NT2/D1 (cell line): Measurements from ENCODE around the gene RTP2.

ENCODE experiments used
- DNase-seq: peaks from one replicate; pipeline ENCODE4 v3.0.0-alpha.2; 2011; ENCODE audit warnings: low read depth, low spot score
- H3K27me3 ChIP-seq: 2 replicates; pipeline ENCODE4 v1.6.0; 2011; ENCODE audit warnings: mild to moderate bottlenecking; ENCODE audit not compliant: insufficient read length, insufficient read depth
- H3K36me3 ChIP-seq: 2 replicates; pipeline ENCODE4 v1.6.1; 2011; ENCODE audit warnings: mild to moderate bottlenecking, low read length, mixed read lengths; ENCODE audit not compliant: insufficient read depth, insufficient read length
- H3K4me1 ChIP-seq: 2 replicates; pipeline ENCODE4 v1.5.1; 2011; ENCODE audit not compliant: insufficient read depth, insufficient read length
- H3K4me3 ChIP-seq: 2 replicates; pipeline ENCODE4 v1.5.1; 2011; ENCODE audit warnings: low read depth; ENCODE audit not compliant: insufficient read length
- H3K9ac ChIP-seq: 2 replicates; pipeline ENCODE4 v1.6.0; 2011; ENCODE audit warnings: low read depth; ENCODE audit not compliant: insufficient read length
- H3K9me3 ChIP-seq: 2 replicates; pipeline ENCODE4 v1.5.1; 2011; ENCODE audit warnings: mild to moderate bottlenecking, low read length; ENCODE audit not compliant: insufficient read depth
- SUZ12 ChIP-seq: IDR thresholded peaks from 2 replicates; pipeline ENCODE4 v1.6.1; 2011; ENCODE audit not compliant: insufficient read length, insufficient read depth; ENCODE audit errors: extremely low read depth
- YY1 ChIP-seq: IDR thresholded peaks from 2 replicates; pipeline ENCODE4 v1.6.1; 2011; ENCODE audit not compliant: insufficient read length, insufficient read depth
- ZNF274 ChIP-seq: IDR thresholded peaks from 2 replicates; pipeline ENCODE4 v1.6.1; 2011; ENCODE audit warnings: mild to moderate bottlenecking, low read depth, low read length

Gene RTP2

DNA sequence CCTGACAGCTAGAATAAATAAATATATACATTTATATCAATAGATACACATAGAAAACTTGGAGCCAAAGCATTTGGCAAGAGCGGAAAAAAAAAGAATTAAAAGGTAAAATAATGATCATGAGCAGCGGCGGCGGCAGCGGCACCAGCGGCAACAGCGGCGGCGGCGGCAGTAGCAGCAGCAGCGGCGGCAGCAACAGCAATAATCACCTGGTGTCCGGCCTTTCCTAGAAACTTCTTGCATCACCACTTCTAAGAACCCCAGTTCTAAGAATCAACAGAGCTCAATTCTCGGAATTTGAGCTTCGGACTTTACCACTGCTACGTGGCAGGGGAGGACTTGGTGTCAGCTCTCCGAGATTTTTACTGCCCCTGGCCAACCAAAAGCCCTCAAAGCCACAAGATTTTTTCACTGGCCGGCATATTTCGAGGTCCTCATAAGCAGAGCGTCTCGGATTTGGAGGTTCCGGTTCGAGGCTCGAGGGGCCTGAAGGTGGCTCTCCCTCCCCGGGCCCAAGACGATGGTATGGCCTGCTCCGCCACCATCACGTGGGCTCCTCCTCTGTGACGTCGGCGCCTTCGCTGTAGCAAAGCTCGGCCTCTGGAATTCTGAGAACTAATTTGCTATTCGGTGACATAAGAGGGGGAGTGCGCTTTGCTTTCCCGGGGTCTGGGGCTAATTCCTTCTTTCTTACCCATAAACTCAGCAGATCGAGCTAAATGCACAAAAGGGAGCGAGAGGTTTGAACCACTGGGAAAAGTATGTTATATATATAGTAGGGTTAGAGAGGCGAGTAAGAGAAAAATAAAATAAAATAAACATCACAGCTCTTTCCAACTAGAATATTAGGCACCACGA lies 43.1 kb upstream of the RTP2 start, which contains the start of gene BCL6:
Gene BCL6, minus strand, starts transcription at position 268 of the 858 bp plus-strand sequence. CDS start 11,775 bp downstream, outside the sequence.
- H3K9me3 ChIP-seq = no peaks in the 10 kb centered on the region
- peaks cover 41% of the 10 kb centered on the region for H3K27me3 ChIP-seq
- H3K36me3 ChIP-seq = no peaks in the 10 kb centered on the region
- peak; percentile 93 for DNase-seq
- H3K4me3 ChIP-seq = peak within 1 kb of the TSS; percentile 74
- no peaks in the 10 kb centered on the region for H3K4me1 ChIP-seq
- peak within 1 kb of the TSS; percentile 88 for H3K9ac ChIP-seq
- TF ChIP-seq ZNF274 = no peak
- no peak for TF ChIP-seq SUZ12
- no peak for TF ChIP-seq YY1

- Histone ChIP-seq H3K4me3 (peak overlapping the region; percentile 74), H3K9me3 (no peaks in the 10 kb centered on the region), H3K4me1 (no peaks in the 10 kb centered on the region), H3K36me3 (no peaks in the 10 kb centered on the region), H3K9ac (peak overlapping the region; percentile 88), H3K27me3 (peaks cover 44% of the 10 kb centered on the region)
- TF ChIP-seq ZNF274 (no peak), SUZ12 (no peak), YY1 (no peak)
- DNase-seq = no peak
Observed at GRCh38 chr3:187744169-187745151, 42.1 kb upstream of the RTP2 start.

DNA sequence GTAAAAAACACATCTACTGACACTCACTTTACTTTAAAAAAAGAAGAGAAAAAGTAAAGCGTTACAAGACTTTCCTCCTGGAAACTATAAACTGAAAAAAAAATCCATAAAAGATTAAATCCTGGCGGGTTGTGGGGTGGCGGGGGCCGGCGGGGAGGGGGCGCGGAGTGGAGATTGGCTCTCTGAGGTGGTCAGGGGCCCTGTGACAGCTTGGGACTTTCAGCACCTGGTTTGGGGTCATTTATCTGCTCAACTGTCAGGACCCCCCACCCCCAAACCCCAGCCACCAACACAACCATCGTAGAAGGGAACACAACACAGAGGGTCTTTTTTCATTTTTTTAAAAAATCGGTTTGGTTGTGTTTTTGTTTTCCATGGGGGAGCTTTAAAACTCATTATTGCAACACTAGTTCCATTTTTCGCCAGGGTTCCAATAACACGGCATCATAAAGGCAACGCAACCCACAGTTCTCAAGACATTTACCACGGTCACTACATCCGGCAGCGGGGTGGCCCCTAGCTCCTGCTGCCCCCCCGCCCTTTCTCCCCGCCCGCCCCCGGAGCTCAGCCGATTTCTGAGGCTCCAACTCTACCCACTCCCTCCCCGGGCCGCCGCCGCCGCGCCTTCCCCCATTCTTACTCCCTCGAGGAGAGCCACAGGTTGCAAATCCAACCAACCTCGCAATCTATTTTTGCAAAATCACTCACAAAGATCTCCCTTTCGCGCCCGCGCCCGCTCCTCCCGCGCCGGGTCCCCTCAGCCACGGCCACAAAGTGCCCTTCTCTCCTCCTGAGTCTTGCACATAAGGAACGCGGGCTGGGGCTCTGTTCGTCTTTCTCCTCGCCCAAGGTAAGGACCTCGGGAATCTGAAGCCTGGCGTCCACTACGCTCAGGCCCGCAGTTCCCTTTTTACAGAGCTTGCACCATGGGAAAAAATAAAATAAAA lies 41.1 kb upstream of the RTP2 start:
- H3K4me3 ChIP-seq = peak overlapping the region; percentile 74
- no peak for DNase-seq
- H3K4me1 ChIP-seq = no peaks in the 10 kb centered on the region
- no peaks in the 10 kb centered on the region for H3K9me3 ChIP-seq
- TF ChIP-seq SUZ12 (no peak), YY1 (no peak), ZNF274 (no peak)
- H3K36me3 ChIP-seq = no peaks in the 10 kb centered on the region
- H3K27me3 ChIP-seq = peaks cover 44% of the 10 kb centered on the region
- peak overlapping the region; percentile 88 for H3K9ac ChIP-seq

DNA sequence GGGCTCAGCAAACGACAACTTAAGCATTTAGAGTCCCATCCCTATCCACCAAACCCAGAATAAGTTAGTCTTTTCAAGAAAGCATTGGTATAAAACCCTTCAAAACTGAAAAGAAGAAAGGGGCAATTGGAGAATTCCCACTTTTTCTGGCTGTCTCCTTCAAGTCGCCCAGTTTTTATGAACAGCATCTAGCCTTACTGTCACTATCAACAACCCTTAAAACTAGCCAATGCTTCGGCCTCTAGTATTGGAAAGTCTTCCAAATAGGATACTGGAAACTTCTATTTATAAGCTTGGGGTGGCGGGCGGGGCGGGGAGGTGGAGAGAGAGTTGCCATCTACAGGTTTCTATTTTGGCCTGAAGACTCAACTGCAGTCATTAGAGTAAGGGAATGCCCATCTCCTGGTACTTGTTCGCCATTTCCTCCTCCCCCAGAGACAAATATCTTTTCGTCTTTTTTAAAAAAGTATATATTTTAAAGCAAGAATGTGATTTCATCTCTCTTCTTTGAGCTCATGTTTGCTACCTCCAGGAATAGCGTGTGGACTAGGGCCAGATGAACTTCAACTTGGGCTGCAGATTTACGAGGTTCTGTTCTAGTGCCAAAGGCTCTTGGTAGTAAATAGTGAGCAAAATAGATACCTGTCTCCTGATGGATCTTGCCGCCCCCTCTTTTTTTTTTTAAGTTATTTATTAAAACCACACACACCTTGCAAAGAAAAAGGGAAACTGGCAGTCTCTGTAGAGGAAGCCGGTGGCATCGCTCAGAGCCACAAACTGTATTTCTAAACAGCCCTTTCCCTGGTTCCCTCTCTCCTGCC lies 40.2 kb upstream of the RTP2 start:
- peaks cover 46% of the 10 kb centered on the region for H3K27me3 ChIP-seq
- DNase-seq = no peak
- no peaks in the 10 kb centered on the region for H3K4me1 ChIP-seq
- TF ChIP-seq YY1 = no peak
- no peak for TF ChIP-seq ZNF274
- no peak for TF ChIP-seq SUZ12
- peak overlapping the region; percentile 13 for H3K9ac ChIP-seq
- H3K4me3 ChIP-seq = no peak overlapping the region
- H3K9me3 ChIP-seq = no peaks in the 10 kb centered on the region
- H3K36me3 ChIP-seq = no peaks in the 10 kb centered on the region

DNA sequence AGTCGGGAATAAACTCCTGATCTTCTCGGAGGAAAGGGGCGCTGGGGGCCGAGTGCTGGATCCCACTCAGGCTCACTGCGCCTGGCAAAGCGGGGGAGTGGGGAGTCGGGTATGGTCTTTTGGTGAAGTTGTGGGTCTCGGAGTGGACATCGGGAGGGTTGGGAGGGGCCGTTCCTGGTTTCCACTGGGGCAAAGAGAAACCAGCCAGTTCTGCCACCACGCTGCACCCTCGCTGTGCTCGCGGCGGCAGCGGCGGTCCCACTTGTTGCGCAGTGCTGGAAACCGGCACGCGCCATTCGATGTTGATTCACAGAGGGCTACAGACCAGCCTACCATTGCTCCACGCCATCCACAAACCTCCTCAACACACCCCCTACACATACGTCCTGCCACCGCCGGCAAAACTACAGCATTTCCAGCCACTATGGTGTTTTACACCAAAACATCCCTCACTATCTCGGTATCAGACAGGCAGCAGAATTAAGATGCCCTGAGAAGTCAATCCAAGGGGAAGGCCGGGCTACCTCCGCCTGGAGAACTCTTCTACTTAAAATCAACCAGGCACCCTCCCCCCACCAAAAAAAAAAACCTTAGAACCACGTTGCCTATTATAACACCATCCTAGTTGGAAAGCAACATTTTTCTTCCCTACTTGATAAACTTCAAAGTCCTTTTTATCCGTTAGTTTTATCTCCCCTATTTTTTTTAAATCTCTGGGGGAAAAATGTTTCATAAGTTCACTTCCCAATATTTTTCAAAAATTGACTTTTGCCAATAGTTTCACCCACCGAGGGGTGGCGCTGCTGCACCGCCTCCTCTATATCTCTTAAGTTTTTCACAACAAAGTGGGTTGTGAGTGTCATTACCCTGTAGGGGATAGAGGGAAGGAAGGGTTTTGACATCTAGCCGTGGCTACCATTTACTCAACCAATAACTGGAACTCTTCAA lies 39.3 kb upstream of the RTP2 start:
- DNase-seq = no peak
- Histone ChIP-seq H3K9me3 (no peaks in the 10 kb centered on the region), H3K4me1 (no peaks in the 10 kb centered on the region), H3K9ac (peak overlapping the region; percentile 62), H3K4me3 (peak overlapping the region; percentile 43), H3K27me3 (peaks cover 55% of the 10 kb centered on the region), H3K36me3 (no peaks in the 10 kb centered on the region)
- TF ChIP-seq ZNF274 = no peak
- no peak for TF ChIP-seq SUZ12
- TF ChIP-seq YY1 = no peak
